Bone marrow (tissue), 2 donors: Measurements from ENCODE around the gene CLSTN3.

Source experiments
- DNase-seq, 2 donors: peaks; one replicate each; lab custom pipeline; 2025; lab: John Stamatoyannopoulos, UW

CLSTN3 gene

GRCh38 chr12:7129872-7130691 lies at the start of gene CLSTN3:
CLSTN3 (plus strand) TSS chr12:7130371; CDS start chr12:7130649, 278 bp downstream.
- peak; percentile 32 to 66 for DNase-seq

GRCh38 chr12:7081037-7081436 lies 49.1 kb upstream of the CLSTN3 start:
- no peak for DNase-seq

GRCh38 chr12:7083125-7083524 lies 47.0 kb upstream of the CLSTN3 start:
- no peak for DNase-seq

- DNase-seq: no peak
Measured at GRCh38 chr12:7089196-7089871, 40.8 kb upstream of the CLSTN3 start.

- DNase-seq: no peak
Measured at GRCh38 chr12:7090222-7090998, 39.8 kb upstream of the CLSTN3 start.

- no peak for DNase-seq
Measured at GRCh38 chr12:7091171-7091570, 39.0 kb upstream of the CLSTN3 start.

GRCh38 chr12:7091660-7092228 lies 38.4 kb upstream of the CLSTN3 start:
- DNase-seq: no peak

GRCh38 chr12:7092229-7092985 lies 37.8 kb upstream of the CLSTN3 start, which contains the start of gene C1R:
C1R (minus strand) TSS chr12:7092445; CDS start chr12:7092388, 57 bp downstream.
- peak; percentile 22 to 59 for DNase-seq

- no peak for DNase-seq
Measured at GRCh38 chr12:7092986-7093460, 37.1 kb upstream of the CLSTN3 start.

- no peak for DNase-seq
Measured at GRCh38 chr12:7093486-7093885, 36.7 kb upstream of the CLSTN3 start.

GRCh38 chr12:7093892-7094291 lies 36.3 kb upstream of the CLSTN3 start:
- DNase-seq: no peak

GRCh38 chr12:7096006-7096932 lies 33.9 kb upstream of the CLSTN3 start:
- no peak for DNase-seq

- DNase-seq: no peak
Measured at GRCh38 chr12:7096979-7097378, 33.2 kb upstream of the CLSTN3 start.

- no peak for DNase-seq
Measured at GRCh38 chr12:7099290-7099996, 30.7 kb upstream of the CLSTN3 start.

GRCh38 chr12:7100239-7100638 lies 29.9 kb upstream of the CLSTN3 start:
- no peak for DNase-seq

GRCh38 chr12:7101047-7101693 lies 29.0 kb upstream of the CLSTN3 start:
- DNase-seq: no peak

- no peak for DNase-seq
Measured at GRCh38 chr12:7101694-7102131, 28.5 kb upstream of the CLSTN3 start.

- DNase-seq: no peak
Measured at GRCh38 chr12:7102582-7102981, 27.6 kb upstream of the CLSTN3 start.
